HepG2 (cell line): ENCODE results near the gene CFAP100. TPM values are rescaled to one million over a fixed set of nuclear protein-coding genes. Genes with fewer than 3 reads are reported as not detected.

ENCODE experiments used
- ASH2L ChIP-seq: fragments of 300-600, 200-600 bp; sonication (generic); IDR thresholded peaks from 2 replicates; pipeline ENCODE4 v1.7.0; 2017; ENCODE audit warnings: low read depth, mild to moderate bottlenecking, moderate library complexity, mixed read lengths, low read length; ENCODE audit not compliant: insufficient read length
- ELF1 ChIP-seq: sonication (generic); formaldehyde crosslinking; IDR thresholded peaks from 2 replicates; pipeline ENCODE4 v1.4.0; 2020; ENCODE audit warnings: missing genetic modification reagents
- ELF4 ChIP-seq: sonication (generic); formaldehyde crosslinking; IDR thresholded peaks from 2 replicates; pipeline ENCODE4 v1.5.0; 2020; ENCODE audit warnings: missing genetic modification reagents, mild to moderate bottlenecking, moderate library complexity, borderline replicate concordance
- GATAD1 ChIP-seq: IDR thresholded peaks from 2 replicates; pipeline ENCODE4 v1.6.1; 2016; ENCODE audit warnings: missing genetic modification reagents, missing compliant biosample characterization
- HDAC2 ChIP-seq: sonication (generic); formaldehyde crosslinking; IDR thresholded peaks from 2 replicates; pipeline ENCODE4 v1.4.0; 2020; ENCODE audit warnings: missing genetic modification reagents
- HOXD1 ChIP-seq: sonication (generic); formaldehyde crosslinking; IDR thresholded peaks from 2 replicates; pipeline ENCODE4 v1.5.0; 2020; ENCODE audit warnings: missing genetic modification reagents
- MTA3 ChIP-seq: sonication (generic); formaldehyde crosslinking; IDR thresholded peaks from 2 replicates; pipeline ENCODE4 v1.4.0; 2020; ENCODE audit warnings: missing genetic modification reagents
- REL ChIP-seq: sonication (generic); formaldehyde crosslinking; conservative IDR thresholded peaks from 2 replicates; pipeline ENCODE4 v1.8.0; 2022; ENCODE audit warnings: mild to moderate bottlenecking, missing genetic modification reagents, moderate library complexity
- ZNF234 ChIP-seq: sonication (generic); formaldehyde crosslinking; conservative IDR thresholded peaks from 2 replicates; pipeline ENCODE4 v1.5.1; 2020; ENCODE audit warnings: mild to moderate bottlenecking, missing genetic modification reagents
- ZNF256 ChIP-seq: sonication (generic); formaldehyde crosslinking; conservative IDR thresholded peaks from 2 replicates; pipeline ENCODE4 v1.4.0; 2020; ENCODE audit warnings: missing genetic modification reagents
- ZNF382 ChIP-seq: sonication (generic); formaldehyde crosslinking; IDR thresholded peaks from 2 replicates; pipeline ENCODE4 v1.5.0; 2020; ENCODE audit warnings: missing genetic modification reagents, mild to moderate bottlenecking, borderline replicate concordance
- ZNF567 ChIP-seq: sonication (generic); formaldehyde crosslinking; IDR thresholded peaks from 2 replicates; pipeline ENCODE4 v1.8.1; 2023; ENCODE audit warnings: mild to moderate bottlenecking, missing genetic modification reagents, borderline replicate concordance
- ZNF672 ChIP-seq: sonication (generic); formaldehyde crosslinking; IDR thresholded peaks from 2 replicates; pipeline ENCODE4 v1.8.1; 2022; ENCODE audit warnings: missing genetic modification reagents
- ZNF691 ChIP-seq: sonication (generic); formaldehyde crosslinking; IDR thresholded peaks from 2 replicates; pipeline ENCODE4 v1.4.0; 2020; ENCODE audit warnings: missing genetic modification reagents, low read depth, mild to moderate bottlenecking, borderline replicate concordance
- ZNF772 ChIP-seq: sonication (generic); formaldehyde crosslinking; IDR thresholded peaks from 2 replicates; pipeline ENCODE4 v1.5.0; 2020; ENCODE audit warnings: mild to moderate bottlenecking, missing genetic modification reagents
- ZSCAN22 ChIP-seq: sonication (generic); formaldehyde crosslinking; IDR thresholded peaks from 2 replicates; pipeline ENCODE4 v1.4.0; 2020; ENCODE audit warnings: mild to moderate bottlenecking, missing genetic modification reagents
- polyA plus RNA-seq, 8 experiments: library from polyadenylated mRNA; depleted of rRNA in 3 of 8; stranded (reverse) in 7 of 8; unstranded in 1 of 8; fragments of >200 nt; fragmentation: Illumina TruSeq in 4 of 8; extraction: Trizol in 4 of 8; gene quantifications; 2 replicates each; pipeline versions ENCODE4 v1.2.1 to v1.2.3, GENCODE V29; 2011 to 2016; ENCODE audit warnings: low read depth in 4 of 8, missing spikeins in 1 of 8, mixed read lengths in 1 of 8; ENCODE audit not compliant: insufficient read depth in 1 of 8
- total RNA-seq, 5 experiments: library from RNA; depleted of rRNA; stranded (reverse); fragments of >200 nt; fragmentation: Illumina TruSeq; extraction: Trizol; gene quantifications; 2 replicates each; pipeline ENCODE4 v1.2.3, GENCODE V29; 2016; ENCODE audit warnings: low read depth in 1 of 5
- TF ChIP-seq, protein P1 (sequence below): sonication (generic); formaldehyde crosslinking; conservative IDR thresholded peaks from 2 replicates; pipeline ENCODE4 v1.4.0; 2020; ENCODE audit warnings: missing genetic modification reagents
- TF ChIP-seq, protein P2 (sequence below): IDR thresholded peaks from 2 replicates; pipeline ENCODE4 v1.6.1; 2016; ENCODE audit warnings: low read depth, missing genetic modification reagents, missing compliant biosample characterization
- TF ChIP-seq, protein P3 (sequence below): sonication (generic); formaldehyde crosslinking; conservative IDR thresholded peaks from 2 replicates; pipeline ENCODE4 v1.4.0; 2020; ENCODE audit warnings: mild to moderate bottlenecking, missing genetic modification reagents, moderate library complexity

CFAP100 gene
- total and polyA plus RNA-seq, 2 of the 13 experiments (the other 11 are each of a cell fraction or from before 2014, with no cell fraction given) = 0.32 TPM; not detected in 1

DNA sequence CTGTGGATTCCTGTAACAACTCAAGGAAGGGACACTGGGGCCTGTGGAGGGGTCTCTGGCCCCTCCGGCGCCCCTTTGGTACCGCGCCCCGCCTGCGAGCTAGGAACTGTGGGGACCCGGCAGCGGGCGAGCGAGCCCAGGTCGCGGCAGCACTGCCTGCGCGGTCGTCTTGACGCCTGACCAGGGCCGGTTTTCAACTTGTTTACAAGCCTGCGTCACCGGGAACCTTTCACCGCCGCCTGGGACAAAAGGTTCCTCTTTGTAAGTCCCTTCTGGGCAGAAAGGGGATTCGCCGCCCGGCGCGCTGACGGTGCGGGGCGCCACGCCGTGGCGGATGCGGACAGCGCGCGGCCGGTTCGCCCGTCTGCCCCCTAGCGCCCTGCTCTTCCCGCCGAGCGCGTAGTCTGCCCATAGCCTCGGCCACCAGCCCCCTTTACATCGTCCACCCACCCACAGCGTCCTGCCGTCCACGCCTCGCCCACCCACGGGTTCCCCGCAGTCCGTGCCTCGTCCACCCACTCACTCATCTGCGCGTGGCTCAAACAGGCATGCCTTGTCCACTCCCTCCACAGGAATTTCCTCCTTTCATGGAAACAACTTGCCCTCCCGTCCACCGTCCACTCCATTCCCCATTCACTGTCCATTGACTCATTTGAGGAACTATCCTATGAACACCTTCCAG, 5.5 kb upstream of the CFAP100 start (continued):
- TF ChIP-seq, protein P1, sequence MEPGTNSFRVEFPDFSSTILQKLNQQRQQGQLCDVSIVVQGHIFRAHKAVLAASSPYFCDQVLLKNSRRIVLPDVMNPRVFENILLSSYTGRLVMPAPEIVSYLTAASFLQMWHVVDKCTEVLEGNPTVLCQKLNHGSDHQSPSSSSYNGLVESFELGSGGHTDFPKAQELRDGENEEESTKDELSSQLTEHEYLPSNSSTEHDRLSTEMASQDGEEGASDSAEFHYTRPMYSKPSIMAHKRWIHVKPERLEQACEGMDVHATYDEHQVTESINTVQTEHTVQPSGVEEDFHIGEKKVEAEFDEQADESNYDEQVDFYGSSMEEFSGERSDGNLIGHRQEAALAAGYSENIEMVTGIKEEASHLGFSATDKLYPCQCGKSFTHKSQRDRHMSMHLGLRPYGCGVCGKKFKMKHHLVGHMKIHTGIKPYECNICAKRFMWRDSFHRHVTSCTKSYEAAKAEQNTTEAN = peak; percentile 63; the same call in 1 of the 2 replicates
- no peak for TF ChIP-seq ELF4 (CRISPR knock-in tag)
- no peak for TF ChIP-seq ZNF234
- no peak for TF ChIP-seq MTA3 (CRISPR knock-in tag)
- no peak for TF ChIP-seq ASH2L
- peak; percentile 83 for TF ChIP-seq ZNF772 (CRISPR knock-in tag)
- TF ChIP-seq ELF1 (CRISPR knock-in tag) = peak; percentile 30; the same call in 1 of the 2 replicates
- TF ChIP-seq REL (CRISPR knock-in tag) = no peak
- TF ChIP-seq ZNF672 (CRISPR knock-in tag) = no peak
- TF ChIP-seq ZNF691 (CRISPR knock-in tag) = 0 out of 2 replicates have a peak, but pooled peaks have one; percentile 33
- TF ChIP-seq ZNF256 = no peak
- TF ChIP-seq ZNF382 (CRISPR knock-in tag) = no peak
- TF ChIP-seq HDAC2 = peak; percentile 67
- no peak for TF ChIP-seq ZSCAN22
- TF ChIP-seq, protein P2, sequence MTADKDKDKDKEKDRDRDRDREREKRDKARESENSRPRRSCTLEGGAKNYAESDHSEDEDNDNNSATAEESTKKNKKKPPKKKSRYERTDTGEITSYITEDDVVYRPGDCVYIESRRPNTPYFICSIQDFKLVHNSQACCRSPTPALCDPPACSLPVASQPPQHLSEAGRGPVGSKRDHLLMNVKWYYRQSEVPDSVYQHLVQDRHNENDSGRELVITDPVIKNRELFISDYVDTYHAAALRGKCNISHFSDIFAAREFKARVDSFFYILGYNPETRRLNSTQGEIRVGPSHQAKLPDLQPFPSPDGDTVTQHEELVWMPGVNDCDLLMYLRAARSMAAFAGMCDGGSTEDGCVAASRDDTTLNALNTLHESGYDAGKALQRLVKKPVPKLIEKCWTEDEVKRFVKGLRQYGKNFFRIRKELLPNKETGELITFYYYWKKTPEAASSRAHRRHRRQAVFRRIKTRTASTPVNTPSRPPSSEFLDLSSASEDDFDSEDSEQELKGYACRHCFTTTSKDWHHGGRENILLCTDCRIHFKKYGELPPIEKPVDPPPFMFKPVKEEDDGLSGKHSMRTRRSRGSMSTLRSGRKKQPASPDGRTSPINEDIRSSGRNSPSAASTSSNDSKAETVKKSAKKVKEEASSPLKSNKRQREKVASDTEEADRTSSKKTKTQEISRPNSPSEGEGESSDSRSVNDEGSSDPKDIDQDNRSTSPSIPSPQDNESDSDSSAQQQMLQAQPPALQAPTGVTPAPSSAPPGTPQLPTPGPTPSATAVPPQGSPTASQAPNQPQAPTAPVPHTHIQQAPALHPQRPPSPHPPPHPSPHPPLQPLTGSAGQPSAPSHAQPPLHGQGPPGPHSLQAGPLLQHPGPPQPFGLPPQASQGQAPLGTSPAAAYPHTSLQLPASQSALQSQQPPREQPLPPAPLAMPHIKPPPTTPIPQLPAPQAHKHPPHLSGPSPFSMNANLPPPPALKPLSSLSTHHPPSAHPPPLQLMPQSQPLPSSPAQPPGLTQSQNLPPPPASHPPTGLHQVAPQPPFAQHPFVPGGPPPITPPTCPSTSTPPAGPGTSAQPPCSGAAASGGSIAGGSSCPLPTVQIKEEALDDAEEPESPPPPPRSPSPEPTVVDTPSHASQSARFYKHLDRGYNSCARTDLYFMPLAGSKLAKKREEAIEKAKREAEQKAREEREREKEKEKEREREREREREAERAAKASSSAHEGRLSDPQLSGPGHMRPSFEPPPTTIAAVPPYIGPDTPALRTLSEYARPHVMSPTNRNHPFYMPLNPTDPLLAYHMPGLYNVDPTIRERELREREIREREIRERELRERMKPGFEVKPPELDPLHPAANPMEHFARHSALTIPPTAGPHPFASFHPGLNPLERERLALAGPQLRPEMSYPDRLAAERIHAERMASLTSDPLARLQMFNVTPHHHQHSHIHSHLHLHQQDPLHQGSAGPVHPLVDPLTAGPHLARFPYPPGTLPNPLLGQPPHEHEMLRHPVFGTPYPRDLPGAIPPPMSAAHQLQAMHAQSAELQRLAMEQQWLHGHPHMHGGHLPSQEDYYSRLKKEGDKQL (CRISPR knock-in tag) = no peak
- TF ChIP-seq GATAD1 (CRISPR knock-in tag) = peak; percentile 21
- TF ChIP-seq, protein P3, sequence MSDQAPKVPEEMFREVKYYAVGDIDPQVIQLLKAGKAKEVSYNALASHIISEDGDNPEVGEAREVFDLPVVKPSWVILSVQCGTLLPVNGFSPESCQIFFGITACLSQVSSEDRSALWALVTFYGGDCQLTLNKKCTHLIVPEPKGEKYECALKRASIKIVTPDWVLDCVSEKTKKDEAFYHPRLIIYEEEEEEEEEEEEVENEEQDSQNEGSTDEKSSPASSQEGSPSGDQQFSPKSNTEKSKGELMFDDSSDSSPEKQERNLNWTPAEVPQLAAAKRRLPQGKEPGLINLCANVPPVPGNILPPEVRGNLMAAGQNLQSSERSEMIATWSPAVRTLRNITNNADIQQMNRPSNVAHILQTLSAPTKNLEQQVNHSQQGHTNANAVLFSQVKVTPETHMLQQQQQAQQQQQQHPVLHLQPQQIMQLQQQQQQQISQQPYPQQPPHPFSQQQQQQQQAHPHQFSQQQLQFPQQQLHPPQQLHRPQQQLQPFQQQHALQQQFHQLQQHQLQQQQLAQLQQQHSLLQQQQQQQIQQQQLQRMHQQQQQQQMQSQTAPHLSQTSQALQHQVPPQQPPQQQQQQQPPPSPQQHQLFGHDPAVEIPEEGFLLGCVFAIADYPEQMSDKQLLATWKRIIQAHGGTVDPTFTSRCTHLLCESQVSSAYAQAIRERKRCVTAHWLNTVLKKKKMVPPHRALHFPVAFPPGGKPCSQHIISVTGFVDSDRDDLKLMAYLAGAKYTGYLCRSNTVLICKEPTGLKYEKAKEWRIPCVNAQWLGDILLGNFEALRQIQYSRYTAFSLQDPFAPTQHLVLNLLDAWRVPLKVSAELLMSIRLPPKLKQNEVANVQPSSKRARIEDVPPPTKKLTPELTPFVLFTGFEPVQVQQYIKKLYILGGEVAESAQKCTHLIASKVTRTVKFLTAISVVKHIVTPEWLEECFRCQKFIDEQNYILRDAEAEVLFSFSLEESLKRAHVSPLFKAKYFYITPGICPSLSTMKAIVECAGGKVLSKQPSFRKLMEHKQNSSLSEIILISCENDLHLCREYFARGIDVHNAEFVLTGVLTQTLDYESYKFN (CRISPR knock-in tag) = peak; percentile 35; the same call in 1 of the 2 replicates
- 0 out of 2 replicates have a peak, but pooled peaks have one; percentile 59 for TF ChIP-seq HOXD1 (CRISPR knock-in tag)
- TF ChIP-seq ZNF567 (CRISPR knock-in tag) = peak; percentile 90; the same call in 1 of the 2 replicates
